Measurements from ENCODE around the gene PRKCZ.

DNA sequence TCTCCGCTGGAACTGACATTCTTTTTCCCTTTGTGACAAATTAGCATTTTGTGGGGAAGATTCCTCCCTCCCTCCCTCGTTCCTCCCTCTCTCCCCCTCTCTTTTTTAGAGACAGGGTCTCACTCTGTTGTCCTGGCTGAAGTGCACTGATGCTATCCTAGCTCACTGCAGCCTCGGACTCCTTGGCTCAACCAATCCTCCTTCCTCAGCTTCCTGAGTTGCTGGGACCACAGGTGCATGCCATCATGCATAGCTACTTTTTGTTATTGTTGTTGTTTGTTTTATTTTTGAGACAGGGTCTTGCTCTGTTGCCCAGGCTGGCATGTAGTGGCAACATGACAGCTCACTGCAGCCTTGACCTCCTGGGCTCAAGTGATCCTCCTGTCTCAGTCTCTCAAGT lies 171.1 kb downstream of the PRKCZ start:
- TF ChIP-seq, protein P1, sequence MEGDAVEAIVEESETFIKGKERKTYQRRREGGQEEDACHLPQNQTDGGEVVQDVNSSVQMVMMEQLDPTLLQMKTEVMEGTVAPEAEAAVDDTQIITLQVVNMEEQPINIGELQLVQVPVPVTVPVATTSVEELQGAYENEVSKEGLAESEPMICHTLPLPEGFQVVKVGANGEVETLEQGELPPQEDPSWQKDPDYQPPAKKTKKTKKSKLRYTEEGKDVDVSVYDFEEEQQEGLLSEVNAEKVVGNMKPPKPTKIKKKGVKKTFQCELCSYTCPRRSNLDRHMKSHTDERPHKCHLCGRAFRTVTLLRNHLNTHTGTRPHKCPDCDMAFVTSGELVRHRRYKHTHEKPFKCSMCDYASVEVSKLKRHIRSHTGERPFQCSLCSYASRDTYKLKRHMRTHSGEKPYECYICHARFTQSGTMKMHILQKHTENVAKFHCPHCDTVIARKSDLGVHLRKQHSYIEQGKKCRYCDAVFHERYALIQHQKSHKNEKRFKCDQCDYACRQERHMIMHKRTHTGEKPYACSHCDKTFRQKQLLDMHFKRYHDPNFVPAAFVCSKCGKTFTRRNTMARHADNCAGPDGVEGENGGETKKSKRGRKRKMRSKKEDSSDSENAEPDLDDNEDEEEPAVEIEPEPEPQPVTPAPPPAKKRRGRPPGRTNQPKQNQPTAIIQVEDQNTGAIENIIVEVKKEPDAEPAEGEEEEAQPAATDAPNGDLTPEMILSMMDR (conservative IDR thresholded peaks at IDR 0.05 in 1 of 2, IDR thresholded peaks at IDR 0.05 in 1 of 2; ENCODE audit: low read depth in 1 of 2, low read length in 2 of 2), result no peak
- no peak for TF ChIP-seq EZH2 (IDR thresholded peaks at IDR 0.05; ENCODE audit: low read length, missing control alignments)
